Cardiac septum (tissue), 1 donor: Measurements from ENCODE around the gene LTF. TPM values are rescaled to one million over a fixed set of nuclear protein-coding genes. Genes with fewer than 3 reads are reported as not detected.

ENCODE experiments used
- DNase-seq: peaks from one replicate; pipeline ENCODE4 v3.0.0-alpha.2; 2020; ENCODE audit warnings: low spot score
- intact Hi-C: fragments of 100-400 bp; cut with DNase I; formaldehyde crosslinking; loops from one replicate; pipeline ENCODE4 v1.14.0; 2022
- total RNA-seq: library from RNA; stranded (reverse); fragmentation: NEBNext Ultra II Directional; extraction: Animal tissue kit (Norgen Biotek cat#: 25700); gene quantifications from one replicate; pipeline ENCODE4 v1.2.1, GENCODE V29; 2021
- donor health status: DM: no; HTN: no; CAD: no.

LTF gene
- total RNA-seq, 1 donor from 2014 or later, result 5.4 TPM

DNA sequence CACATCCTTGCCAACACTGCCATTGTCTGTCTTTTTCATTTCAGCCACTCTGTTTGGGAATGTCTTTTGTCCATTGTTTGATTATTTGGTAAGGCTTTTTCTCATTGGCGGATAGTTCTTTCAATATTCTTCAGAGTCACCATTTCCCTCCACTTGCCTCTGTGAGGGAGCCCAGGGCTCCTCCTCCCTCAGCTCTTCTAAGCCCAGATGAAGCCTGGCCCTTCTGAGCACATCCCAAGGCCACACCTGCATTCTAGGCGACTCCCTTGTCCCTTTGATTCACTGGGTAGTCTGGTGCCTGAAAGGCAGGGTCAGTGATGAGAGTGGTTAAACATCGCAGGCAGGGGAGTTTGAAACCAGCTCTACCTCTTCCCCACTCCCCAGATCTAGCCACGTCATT is 12.4 kb upstream of the LTF start:
- intact Hi-C loops, result no loop called here
- no peak for DNase-seq

DNA sequence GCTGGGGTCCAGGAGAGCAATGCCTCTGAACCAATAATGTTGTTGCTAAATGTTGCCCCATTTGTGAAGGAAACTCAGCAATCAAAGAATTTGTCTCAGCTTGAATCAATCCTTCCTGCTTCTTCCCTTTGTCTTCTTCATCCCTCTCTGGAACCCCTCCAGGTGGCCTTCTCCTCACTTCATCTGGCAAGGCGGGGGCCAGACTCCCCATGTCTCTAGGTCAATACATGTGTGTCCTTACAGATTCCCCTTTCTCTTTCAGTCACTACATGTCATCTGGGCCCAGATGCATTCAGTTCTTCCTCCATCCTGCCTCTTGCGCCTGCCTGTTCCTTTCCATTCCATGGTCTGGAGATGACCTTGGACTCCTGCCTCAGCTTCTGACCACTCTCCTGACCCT is 8.0 kb upstream of the LTF start:
- intact Hi-C loops, result no loop called here
- no peak for DNase-seq

DNA sequence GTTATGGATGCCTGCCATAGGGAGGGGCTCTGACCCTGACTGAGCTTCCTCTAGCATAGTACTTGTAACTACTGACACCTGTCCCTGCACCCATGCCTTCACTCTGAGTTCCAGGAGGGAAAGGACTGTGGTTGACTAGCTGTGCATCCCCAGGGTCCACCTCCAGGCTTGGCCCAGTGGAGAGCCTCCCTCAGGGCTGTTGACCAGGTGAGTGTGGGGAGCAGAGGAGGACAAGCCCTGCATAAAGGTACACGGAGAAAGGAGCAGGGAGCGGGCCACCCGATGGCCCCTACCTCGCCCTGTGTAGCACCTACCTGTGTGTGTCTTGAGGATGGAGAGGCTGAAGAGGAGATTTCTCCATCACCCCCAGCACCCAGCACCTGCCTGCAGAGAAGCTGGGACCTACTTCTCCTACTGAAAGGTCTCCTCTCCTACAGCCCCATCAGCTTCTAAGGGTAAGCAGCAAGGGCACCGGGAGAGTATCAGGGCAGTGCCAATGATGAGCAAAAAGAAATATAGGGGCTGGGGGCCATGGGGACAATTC is 6.7 kb upstream of the LTF start:
- intact Hi-C loops, result no loop called here
- DNase-seq, result no peak

DNA sequence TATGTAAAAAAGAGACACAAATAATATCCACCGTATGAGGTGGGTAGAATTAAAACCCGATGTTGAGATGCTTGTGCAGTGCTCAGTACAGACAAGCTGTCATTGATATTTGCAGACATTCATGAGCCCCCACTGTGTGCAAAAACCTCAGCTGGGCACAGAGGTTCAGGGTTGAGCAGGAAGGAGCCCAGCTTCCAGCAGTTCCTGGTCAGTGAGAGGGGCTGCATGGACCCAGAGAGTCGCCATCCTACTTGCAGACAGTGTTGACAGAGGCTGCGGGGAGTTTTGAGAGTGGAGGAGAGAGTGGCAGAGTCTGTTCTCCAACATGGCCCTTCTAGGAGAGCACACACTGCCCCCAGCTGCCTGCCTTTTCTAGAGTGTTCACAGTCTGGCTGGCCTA is 6.1 kb upstream of the LTF start:
- intact Hi-C loops, result no loop called here
- DNase-seq, result no peak

DNA sequence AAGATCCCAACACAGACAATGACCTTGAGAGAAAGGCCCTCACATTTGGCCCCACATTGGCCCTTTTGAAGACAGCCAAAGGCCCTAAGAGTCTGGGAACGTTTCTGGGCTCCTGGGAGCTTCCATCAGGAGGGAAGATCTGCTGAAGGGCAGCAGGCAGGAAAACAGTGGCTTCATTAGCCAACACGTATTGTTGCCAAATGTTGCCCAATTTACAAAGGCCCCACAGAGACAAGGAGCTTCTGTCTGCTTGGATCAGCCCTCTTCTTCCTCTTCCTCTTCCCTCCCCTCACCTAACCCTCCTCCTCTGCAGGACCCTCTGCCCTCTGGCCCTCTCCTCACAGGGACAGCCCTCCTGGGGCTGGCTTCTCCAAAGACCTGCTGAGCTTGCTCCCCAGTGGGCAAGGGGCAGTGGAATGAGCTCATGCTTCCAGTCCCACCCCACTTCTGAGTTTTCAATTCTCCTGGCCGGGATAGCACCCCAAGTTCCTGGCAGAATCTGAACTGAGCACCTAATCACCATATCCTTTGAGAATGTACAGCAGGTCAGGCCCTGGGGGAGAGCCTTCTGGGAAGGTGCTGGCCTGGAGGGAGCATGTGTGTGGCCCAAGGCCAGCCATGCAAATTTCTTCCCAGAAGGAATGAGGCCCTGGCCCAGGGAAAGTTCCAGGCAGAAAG is 5.1 kb upstream of the LTF start:
- no peak for DNase-seq
- intact Hi-C loops, result no loop called here

DNA sequence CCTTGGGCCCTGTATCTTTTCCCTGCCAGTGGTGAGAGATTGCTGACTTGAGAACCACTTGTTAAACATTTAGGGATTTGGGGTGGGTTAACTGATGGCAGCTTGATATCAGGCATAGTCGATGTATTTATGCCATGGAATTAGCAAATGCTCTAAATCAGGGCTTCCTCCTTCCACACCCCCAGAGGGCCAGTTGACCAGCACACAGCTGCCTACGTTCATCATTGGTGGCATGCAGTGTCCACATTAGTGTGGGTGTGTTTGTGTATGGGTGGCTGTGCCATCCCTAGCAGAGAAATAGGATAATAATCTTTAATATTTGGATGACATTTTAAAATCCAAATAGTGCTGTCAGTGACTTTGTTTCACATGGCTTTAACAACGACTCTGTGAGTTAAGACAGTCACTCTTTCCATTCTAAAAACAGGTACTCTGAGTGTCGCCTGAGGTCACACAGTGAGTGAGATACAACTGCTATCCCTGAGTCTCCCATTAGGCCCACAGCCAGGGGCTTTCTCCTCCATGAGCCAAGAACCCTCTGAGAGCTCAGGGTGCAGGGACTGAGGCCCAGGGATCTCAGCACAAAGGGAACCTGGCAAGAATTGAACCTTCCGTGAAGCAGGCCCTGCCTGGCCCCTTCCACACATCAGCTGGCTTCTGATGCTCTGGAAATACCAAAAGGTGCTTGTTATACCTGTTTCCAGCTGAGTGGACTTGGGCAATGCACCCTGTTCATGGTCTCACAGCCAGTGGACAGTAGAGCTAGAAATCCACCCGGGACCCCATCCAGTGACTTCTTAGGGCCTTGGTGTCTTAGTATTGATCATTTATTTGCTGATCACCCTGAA is 4.3 kb upstream of the LTF start:
- DNase-seq, result no peak
- intact Hi-C loops, result no loop called here

DNA sequence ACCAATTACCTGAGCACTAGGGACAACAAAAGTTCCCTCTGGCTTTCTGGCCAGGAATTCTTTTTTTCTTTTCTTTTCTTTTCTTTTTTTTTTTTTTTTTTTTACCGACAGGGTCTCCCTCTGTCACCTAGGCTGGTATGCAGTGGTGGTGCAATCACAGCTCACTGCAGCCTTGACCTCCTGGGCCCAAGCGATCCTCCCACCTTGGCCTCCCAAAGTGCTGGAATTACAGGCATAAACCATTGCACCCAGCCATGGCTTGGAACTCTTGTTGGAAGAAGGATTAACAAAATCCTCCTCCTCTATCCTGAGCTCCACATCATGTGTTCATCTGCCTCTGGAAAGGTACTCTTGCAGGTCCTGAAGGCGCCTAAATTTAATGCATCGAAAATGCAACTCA is 2.9 kb upstream of the LTF start:
- DNase-seq, result no peak

DNA sequence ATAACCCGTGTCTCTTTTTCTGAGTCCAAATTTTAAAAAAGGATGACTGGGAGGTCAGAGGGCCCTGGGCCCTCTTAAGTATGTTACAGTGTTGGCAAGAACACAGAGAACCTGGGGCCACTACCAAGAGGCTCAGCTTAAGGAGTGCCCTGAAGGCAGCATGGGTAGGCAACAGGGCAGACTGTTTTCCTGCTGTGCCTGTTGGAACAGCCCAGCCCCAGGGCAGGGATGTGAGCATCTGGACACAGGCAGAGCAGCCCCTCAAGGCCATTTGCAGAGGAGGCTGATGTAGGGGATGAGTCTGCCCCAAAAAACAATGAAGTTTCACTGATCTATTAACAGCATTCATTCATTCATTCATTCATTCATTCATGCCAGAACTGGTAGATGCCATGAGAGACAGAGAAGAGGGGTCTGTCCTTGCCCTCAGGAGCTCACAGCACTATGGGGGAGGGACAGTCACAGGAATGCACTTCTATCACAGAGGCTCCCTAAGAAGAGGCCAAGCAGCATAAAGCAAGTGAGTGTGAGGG is 2.2 kb upstream of the LTF start:
- intact Hi-C loops, result no loop called here

More for the DNA sequence above, 2.9 kb upstream of the LTF start:
- intact Hi-C loops, result no loop called here

DNA sequence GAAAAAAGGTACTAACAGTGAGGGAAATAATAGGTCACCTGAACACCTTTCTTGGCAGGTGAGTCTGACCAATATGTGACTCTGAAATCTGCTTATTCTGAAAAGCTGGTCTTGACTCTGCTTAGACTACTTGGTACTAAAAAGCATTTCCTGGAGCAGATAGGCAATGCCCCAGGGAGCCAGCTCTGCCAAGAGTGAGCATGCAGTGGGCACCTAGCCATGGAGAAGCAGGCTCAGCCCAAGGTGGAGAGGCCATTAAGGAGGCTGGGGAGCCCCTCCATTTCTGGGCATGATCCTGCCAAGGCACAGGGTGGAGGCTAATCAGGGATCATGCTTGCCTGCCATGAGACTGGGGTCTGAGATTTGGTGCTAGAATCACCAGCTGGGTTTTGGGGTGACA is 1.6 kb upstream of the LTF start:
- DNase-seq, result no peak
- intact Hi-C loops, result no loop called here

More for the DNA sequence above, 2.2 kb upstream of the LTF start:
- DNase-seq, result no peak

DNA sequence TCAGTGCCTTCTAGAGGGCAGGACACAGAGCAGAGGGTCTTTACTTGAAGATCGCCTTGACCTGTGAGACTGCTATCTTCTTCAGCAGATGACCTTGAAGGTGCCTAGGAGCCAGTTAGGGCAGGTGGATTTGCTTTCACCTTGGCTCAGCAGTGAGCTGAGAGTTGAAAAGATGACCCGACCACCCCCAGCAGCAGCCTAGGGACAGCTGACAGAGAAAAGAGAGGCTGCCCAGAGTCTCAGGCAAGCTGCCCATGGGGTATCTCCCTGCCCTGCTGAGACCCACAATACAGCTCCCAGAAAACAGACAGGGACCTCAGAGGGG is 453 bp upstream of the LTF start:
- intact Hi-C loops, result no loop called here
- DNase-seq, result no peak

DNA sequence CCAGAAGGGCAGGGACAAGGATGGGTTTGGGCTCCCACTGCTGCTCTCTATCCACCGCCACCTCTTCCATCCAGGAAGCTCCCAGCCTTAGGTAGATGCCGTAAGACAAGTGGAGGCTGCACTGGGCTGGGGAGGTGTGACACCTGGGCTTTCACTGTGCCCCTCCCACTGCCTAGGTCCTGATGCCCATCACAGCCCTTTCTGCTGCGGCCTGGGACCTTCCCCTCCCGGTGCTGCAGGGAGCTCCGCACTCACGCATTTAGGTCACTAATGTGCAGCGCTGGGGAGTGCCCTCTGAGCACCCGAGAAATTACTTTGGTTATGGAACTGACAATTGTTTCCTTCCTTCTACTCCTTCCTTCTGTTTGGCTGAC is 850 bp downstream of the LTF start:
- intact Hi-C loops, result no loop called here
- DNase-seq, result peak; percentile 61

DNA sequence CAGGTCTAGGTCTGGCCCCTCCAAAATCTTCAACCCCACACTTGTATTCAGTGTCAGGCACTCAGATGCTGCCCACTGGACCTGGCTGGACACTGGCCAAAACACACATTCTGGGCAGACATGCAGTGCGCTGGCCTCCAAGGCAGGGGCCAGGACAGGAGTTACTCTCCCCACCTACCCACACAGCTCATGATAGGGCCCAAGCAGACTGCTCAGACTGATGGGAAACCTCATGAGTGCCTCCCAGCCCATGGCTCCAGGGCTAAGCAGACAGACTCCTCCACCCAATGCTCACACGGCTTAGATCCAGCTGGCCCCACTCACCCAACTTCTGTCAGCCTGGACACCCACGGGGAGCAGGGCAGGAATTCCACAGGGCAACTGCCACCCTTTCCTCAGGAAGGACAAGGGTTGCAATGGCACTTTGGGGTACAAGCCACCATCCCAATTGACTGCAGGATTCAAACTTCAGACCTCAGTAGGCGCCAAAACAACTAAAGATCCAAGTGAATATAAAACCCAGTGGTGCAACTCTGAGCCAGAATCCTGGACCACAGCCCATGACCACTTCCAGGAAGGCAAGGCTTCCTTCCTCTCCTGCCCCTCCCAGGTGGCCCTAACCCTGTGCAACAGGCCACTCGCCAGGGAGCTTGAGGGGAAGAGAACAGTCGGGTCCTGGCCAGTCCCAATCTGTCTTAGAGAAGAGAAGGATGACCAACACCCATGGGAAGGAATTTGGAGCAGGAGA is 1.4 kb downstream of the LTF start:
- intact Hi-C loops, result no loop called here
- DNase-seq, result peak; percentile 82

DNA sequence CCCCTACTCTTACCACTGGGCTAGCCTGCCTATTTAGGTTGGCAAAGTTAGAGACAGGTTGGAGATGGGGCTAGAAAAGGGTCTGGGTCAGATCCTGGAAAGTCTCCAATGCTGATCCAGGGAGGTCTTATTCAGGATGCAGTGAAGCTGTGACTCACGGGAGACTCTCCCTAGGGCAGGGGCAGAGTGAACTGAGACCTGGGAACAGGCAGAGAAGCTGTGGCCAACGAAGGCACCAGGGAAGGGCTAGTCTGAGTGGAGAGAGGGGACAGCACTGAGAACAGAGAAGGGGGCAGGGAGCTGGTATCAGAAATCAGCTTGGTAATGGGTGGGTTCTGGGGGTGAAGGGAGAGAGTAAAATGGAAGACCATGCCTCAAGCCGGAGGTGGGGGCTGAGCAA is 2.2 kb downstream of the LTF start:
- peak; percentile 74 for DNase-seq
- intact Hi-C loops, result no loop called here

DNA sequence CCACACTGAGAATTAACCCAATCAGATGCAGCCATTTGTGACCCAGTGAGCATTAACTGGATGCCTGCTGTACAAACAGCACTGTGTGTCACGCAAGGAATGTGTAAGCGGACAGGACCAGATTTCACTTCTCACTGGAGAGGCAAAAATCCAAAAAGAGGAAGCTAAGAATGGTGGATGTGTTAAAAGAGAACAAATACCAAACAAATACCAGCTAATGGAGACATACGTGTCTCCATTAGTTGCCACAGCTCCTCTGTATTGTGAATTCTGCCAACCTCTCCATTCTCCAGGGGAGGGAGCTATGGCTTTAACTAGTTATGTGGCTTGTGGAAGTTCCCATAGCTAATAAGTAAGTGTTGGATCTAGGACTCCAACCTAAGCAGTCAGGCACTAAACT is 2.6 kb downstream of the LTF start:
- DNase-seq, result peak; percentile 38
- intact Hi-C loops, result no loop called here

DNA sequence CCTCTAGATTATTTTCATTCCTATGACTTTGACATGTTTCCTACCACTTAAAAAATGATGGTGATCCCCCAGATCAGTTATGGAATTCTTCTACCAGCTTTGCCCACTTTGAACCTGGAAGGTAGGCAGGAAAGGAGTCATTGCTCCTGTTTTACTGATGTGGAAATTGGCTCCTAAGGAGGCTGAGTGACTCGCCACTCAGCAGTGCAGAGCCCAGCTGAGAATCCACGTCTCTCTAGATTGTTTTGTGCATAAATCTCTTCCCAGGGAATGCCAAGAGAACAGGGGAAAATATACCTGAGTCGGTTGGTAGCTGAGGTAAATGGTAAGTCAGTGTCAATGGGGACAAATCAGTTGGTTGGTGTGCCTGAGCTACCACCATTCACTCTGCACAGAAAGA is 4.7 kb downstream of the LTF start:
- DNase-seq, result no peak
- intact Hi-C loops, result no loop called here

DNA sequence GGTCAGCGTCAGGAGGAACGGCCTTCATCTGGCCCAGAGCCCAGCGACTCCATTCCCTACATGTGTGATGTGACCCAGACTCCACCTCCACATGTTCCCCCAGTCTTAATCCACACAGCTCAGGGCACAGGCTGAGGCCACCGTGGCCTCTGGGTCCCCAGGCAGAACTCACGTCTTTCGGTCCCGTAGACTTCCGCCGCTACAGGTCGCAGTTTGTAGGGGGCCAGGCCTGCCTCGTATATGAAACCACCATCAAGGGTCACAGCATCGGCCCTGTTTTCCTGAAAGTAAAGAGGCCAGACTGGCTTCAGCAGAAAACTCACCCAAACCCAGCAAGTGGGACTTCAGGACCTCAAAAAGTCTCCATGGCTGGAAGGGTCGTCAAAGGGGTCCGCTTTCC is 8.6 kb downstream of the LTF start:
- DNase-seq, result no peak
- intact Hi-C loops, result no loop called here

DNA sequence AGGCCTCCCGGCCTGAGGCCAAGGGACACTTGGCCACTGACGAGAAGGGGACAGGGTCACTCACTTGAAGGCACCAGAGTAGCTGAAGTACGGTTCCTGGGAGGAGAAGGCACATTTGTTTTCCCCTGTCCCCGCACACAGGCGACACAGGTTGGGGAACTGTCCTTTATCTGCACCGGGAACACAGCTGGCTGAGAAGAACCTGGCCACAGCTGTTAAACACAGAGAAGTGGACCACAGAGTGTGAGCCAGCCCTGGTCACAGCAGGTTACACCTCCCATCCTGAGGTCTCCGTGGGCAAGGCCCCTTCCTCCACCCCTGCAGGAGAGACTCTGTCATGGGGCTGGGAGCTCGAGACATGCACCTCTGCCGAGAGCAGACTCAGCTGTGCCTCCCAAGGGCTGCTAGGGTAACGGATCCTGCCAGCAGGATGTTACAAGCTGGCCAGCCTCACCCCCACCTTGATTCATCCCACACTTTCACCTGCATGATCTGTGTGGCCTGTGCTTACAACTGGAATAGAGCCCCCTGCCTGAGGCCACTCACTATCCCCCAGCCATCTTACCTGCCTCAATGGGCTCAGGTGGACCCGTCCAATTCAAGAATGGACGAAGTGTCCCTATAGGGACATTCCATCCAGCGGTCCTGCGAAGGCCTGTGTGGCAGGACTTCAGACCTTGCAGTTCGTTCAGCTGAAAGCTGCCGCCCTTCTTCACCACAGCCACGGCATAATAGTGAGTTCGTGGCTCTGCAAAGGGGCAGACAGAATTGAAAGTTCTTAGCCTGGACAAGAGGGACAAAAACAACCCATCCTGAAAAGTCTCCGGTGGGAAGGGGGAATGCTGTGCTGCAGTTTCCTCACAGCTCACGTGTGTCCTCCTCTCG is 9.2 kb downstream of the LTF start:
- DNase-seq, result no peak
- intact Hi-C loops, result no loop called here

DNA sequence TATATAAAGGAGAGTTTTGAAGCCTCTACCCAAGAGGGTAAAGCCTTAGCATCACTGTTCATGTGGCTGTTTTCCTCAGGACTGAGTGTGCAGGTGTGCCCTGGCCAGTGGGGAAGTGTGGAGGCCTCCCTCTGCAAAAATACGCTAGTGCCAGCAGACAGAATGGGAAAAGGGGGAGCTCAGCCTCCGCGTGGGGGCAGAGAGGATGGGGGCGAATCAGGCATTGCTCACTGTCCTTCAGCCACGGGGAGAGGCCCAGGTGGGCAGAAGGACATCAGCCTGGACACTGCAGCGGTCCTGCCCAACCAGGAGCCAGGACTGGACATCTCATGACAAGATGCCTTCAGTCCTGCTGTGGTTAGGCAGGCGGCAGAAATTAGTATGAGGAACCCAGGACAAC is 10.1 kb downstream of the LTF start:
- no peak for DNase-seq
- intact Hi-C loops, result no loop called here

DNA sequence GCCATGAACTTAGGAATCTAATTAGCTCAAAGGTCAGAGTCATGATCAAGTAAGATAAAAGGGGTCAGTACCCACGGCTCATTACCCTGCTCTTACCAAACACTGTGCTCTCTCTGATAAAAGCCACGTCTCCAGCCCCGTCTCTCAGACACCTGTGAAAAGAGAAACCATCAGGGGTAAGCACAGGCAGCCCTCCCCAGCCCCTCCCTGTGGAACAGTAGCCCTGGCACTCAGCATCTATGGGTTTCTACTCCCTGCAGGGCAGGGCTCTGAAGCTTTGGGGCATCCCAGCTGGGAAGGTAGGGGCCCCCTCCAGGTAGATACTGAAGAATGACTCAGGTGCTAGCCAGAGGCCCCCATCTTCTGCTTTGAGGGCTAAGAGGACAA is 10.5 kb downstream of the LTF start:
- intact Hi-C loops, result no loop called here
- DNase-seq, result no peak
